Mammary epithelial cell (primary cell): ENCODE measurements around the gene CLN6.
"Not testable (repeated sequence)": the region's sequence is repeated elsewhere in the genome, so short reads cannot be mapped to it uniquely, and the experiment has no call there.

Source experiments
- CTCF ChIP-seq, 2 donors: IDR thresholded peaks in 1 of 2; conservative IDR thresholded peaks in 1 of 2; 2 replicates each; pipeline ENCODE4 v1.5.1; 2011 to 2012; ENCODE audit warnings: inconsistent platforms in 2 of 2, low read length in 2 of 2, mild to moderate bottlenecking in 2 of 2, control low read depth in 1 of 2, low read depth in 1 of 2; ENCODE audit not compliant: insufficient read depth in 1 of 2; ENCODE audit errors: extremely low read depth in 1 of 2
- EZH2 ChIP-seq: IDR thresholded peaks from 2 replicates; pipeline ENCODE4 v1.6.1; 2012; ENCODE audit warnings: low read length, inconsistent platforms, borderline replicate concordance

GRCh38 chr15:68213491-68213845 lies 16.1 kb downstream of the CLN6 start:
- TF ChIP-seq CTCF (conservative IDR thresholded peaks at IDR 0.05 in 1 of 2, IDR thresholded peaks at IDR 0.05 in 1 of 2; ENCODE audit: extremely low read depth in 1 of 2, insufficient read depth in 1 of 2, low read depth in 1 of 2, low read length in 2 of 2); EZH2: not testable (repeated sequence)
